ENCODE results near the gene TSPAN32.

DNA sequence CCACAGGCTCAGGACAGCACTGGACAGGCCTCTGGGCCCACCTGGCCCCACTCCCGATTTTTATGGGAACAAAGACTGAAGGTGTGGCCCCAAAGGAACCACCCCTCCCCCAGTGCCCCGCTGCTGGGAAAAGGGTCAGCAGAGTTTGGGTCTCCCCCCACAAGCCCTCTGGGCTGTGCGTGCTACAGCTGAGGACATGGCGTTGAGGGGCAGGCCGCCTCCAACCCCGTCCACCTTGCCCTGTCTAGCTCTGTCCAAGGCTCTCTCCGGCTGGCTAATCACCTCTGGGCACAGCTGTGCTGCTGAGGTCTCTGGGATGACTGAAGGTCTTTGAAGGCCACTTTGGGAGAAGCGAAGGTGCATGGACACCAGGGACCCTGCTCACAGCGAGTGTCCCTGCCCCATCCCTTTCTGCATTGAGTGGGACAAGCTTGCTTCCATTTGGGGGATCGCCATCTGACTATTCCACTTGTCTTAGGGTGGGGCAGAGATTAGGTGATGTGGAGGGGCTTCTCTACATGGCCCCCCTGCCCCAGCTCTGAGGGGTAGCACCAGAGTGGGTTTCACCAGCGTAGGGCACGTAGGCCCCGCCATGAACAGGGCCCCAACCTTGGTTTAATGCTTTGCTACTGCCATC is 38.0 kb upstream of the TSPAN32 start:
- TF ChIP-seq GFI1B (tag by site-specific recombination; IDR thresholded peaks at IDR 0.05) (no peak), ZNF175 (tag by site-specific recombination; IDR thresholded peaks at IDR 0.05) (no peak), ZBTB8A (tag by site-specific recombination; IDR thresholded peaks at IDR 0.05) (no peak), CTCF (tag by site-specific recombination; IDR thresholded peaks at IDR 0.05) (no peak), ZNF660 (tag by site-specific recombination; IDR thresholded peaks at IDR 0.05) (no peak), ZNF280D (tag by site-specific recombination; IDR thresholded peaks at IDR 0.05) (no peak), ZNF555 (tag by site-specific recombination; conservative IDR thresholded peaks at IDR 0.05) (no peak), ZFP41 (tag by site-specific recombination; IDR thresholded peaks at IDR 0.05; ENCODE audit: borderline replicate concordance) (no peak), ZNF155 (tag by site-specific recombination; IDR thresholded peaks at IDR 0.05) (no peak)
- TF ChIP-seq, protein P1, sequence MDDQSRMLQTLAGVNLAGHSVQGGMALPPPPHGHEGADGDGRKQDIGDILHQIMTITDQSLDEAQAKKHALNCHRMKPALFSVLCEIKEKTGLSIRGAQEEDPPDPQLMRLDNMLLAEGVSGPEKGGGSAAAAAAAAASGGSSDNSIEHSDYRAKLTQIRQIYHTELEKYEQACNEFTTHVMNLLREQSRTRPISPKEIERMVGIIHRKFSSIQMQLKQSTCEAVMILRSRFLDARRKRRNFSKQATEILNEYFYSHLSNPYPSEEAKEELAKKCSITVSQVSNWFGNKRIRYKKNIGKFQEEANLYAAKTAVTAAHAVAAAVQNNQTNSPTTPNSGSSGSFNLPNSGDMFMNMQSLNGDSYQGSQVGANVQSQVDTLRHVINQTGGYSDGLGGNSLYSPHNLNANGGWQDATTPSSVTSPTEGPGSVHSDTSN (CRISPR knock-in tag; IDR thresholded peaks at IDR 0.05), result no peak
